Upper lobe of left lung (tissue), 4 donors: Measurements from ENCODE around the gene SLC66A3.

Experiments used
- CTCF ChIP-seq, 6 experiments: fragments of 450-650 bp in 4 of 6; fragments of 200-600 bp in 2 of 6; sonication (generic) in 2 of 6; IDR thresholded peaks; one replicate each; pipeline ENCODE4 v1.5.1; 2016 to 2019; ENCODE audit warnings: antibody characterized with exemption in 6 of 6
- POLR2A ChIP-seq, 4 donors: fragments of 450-650 bp; IDR thresholded peaks; one replicate each; pipeline ENCODE4 v1.5.1; 2016 to 2017; ENCODE audit warnings: antibody characterized with exemption in 4 of 4, mild to moderate bottlenecking in 2 of 4
- POLR2AphosphoS5 ChIP-seq, 2 donors: sonication (generic); formaldehyde crosslinking; IDR thresholded peaks; one replicate each; pipeline ENCODE4 v1.5.1; 2017; ENCODE audit warnings: antibody characterized with exemption in 2 of 2

GRCh38 chr2:11208083-11208482 lies 52.8 kb downstream of the SLC66A3 start:
- TF ChIP-seq CTCF (IDR thresholded peaks at IDR 0.05) (no peak), POLR2A (IDR thresholded peaks at IDR 0.05) (no peak), POLR2AphosphoS5 (IDR thresholded peaks at IDR 0.05) (no peak)
